Measurements from ENCODE around the gene CDH2. TPM values are rescaled to one million over a fixed set of nuclear protein-coding genes. Genes with fewer than 3 reads are reported as not detected.
A peak's percentile ranks its signal among the peaks of the same experiment; 100 is the strongest.

Gene CDH2
- total RNA-seq, 1 experiment from 2014 or later: 34.0 TPM

DNA sequence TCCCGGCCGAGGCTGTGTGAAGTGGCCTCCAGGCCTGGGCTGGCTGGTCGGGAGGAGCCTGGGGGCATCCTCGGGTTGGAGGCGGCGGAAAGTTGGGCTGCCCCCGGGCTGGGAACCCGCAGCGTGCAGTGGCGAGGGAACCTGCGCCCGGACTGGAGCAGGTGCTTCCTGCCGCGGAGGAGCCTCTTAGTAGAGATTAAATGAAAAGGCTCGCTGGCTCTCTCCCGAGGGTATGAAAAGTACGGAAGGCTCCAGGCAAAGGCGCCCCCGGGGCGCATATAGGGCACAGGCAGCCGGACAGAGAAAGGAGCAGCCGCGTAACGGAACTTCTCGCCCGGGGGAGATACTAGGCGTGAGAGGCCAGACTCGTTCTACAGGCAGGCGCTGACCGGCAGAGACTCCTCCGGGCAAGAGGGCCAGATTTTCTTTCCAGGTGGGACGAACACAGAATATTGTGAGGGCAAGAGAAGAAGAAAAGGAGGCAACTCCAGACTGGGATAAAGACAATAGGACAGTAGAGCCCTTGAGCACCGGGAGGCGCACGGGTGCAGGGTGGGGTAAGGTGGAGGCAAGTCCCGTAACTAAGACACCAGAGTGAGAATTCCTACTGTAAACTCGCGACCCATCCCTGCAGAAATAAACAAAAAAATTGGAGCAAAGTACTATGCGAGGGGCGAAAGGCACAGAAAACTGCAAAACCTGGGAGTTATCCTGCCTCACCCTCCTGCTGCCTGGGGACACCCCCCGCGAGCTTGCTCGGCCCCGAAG lies 816 bp downstream of the CDH2 start:
- H4K20me1 ChIP-seq (ENCODE audit: low read length): 0 out of 2 replicates have a peak, but pooled peaks cover 7% of the 10 kb centered on the region
- BruUV-seq (replicated peaks): TSS peak; percentile 23
- H3K4me2 ChIP-seq (ENCODE audit: low read length): peak overlapping the region; percentile 92
- peaks cover 61% of the 10 kb centered on the region for H3K79me2 ChIP-seq (ENCODE audit: low read length)
- H3K27me3 ChIP-seq (ENCODE audit: low read length): no peaks in the 10 kb centered on the region
- H3K9ac ChIP-seq (ENCODE audit: low read length): peak overlapping the region; percentile 51
- intact Hi-C loops (cut with micrococcal nuclease): loop anchor here (1.0 to 10.0 kb wide), 9 partner anchors 63 to 979 kb away; no protein-coding TSS in a partner anchor
- TF ChIP-seq EZH2phosphoT487 (IDR thresholded peaks at IDR 0.05; ENCODE audit: borderline replicate concordance, low read length) (no peak), CTCF (conservative IDR thresholded peaks at IDR 0.05; ENCODE audit: low read depth, low read length) (no peak), EZH2 (IDR thresholded peaks at IDR 0.05; ENCODE audit: low read length, unreplicated experiment) (no peak)
- no peaks in the 10 kb centered on the region for H3F3A ChIP-seq (ENCODE audit: low read length, unreplicated experiment)
- no peaks in the 10 kb centered on the region for H3K9me2 ChIP-seq (replicated peaks; ENCODE audit: low read length)
- ATAC-seq: peak; percentile 26
- H2AFZ ChIP-seq (ENCODE audit: low read length): peak overlapping the region; percentile 76
- H3K9me3 ChIP-seq (ENCODE audit: low read length): no peaks in the 10 kb centered on the region
- POLR2A ChIA-PET (ENCODE audit: unreplicated experiment): no interaction called here
- peak overlapping the region; percentile 93 for H3K4me3 ChIP-seq (ENCODE audit: low read length)
- DNase-seq: peak; percentile 43
- H3K36me3 ChIP-seq (ENCODE audit: low read depth, low read length): no peaks in the 10 kb centered on the region
- CTCF ChIA-PET: no interaction called here
- peaks cover 47% of the 10 kb centered on the region for H3K4me1 ChIP-seq (ENCODE audit: insufficient read depth, low read length)
- no peak overlapping the region for H3K27ac ChIP-seq (ENCODE audit: low read length)

GRCh38 chr18:28175150-28175929 lies 1.6 kb downstream of the CDH2 start:
- ChIA-PET POLR2A (ENCODE audit: unreplicated experiment) (no interaction called here), CTCF (no interaction called here)
- Histone ChIP-seq H3K27me3 (ENCODE audit: low read length) (no peaks in the 10 kb centered on the region), H3K4me2 (ENCODE audit: low read length) (peak overlapping the region; percentile 92), H3K4me3 (ENCODE audit: low read length) (peak overlapping the region; percentile 93), H3K4me1 (ENCODE audit: insufficient read depth, low read length) (peaks cover 46% of the 10 kb centered on the region), H3K36me3 (ENCODE audit: low read depth, low read length) (no peaks in the 10 kb centered on the region), H4K20me1 (ENCODE audit: low read length) (0 out of 2 replicates have a peak, but pooled peaks cover 7% of the 10 kb centered on the region), H3F3A (ENCODE audit: low read length, unreplicated experiment) (no peaks in the 10 kb centered on the region), H3K9me3 (ENCODE audit: low read length) (no peaks in the 10 kb centered on the region), H3K9ac (ENCODE audit: low read length) (peak overlapping the region; percentile 51; the same call in 1 of the 2 replicates), H3K27ac (ENCODE audit: low read length) (no peak overlapping the region), H2AFZ (ENCODE audit: low read length) (peak overlapping the region; percentile 76), H3K9me2 (replicated peaks; ENCODE audit: low read length) (no peaks in the 10 kb centered on the region), H3K79me2 (ENCODE audit: low read length) (peaks cover 68% of the 10 kb centered on the region)
- intact Hi-C loops (cut with micrococcal nuclease): loop anchor here (5.0 to 10.0 kb wide), 8 partner anchors 158 to 979 kb away; no protein-coding TSS in a partner anchor
- TF ChIP-seq EZH2 (IDR thresholded peaks at IDR 0.05; ENCODE audit: low read length, unreplicated experiment): no peak
- TF ChIP-seq CTCF (conservative IDR thresholded peaks at IDR 0.05; ENCODE audit: low read depth, low read length): no peak
- TF ChIP-seq EZH2phosphoT487 (IDR thresholded peaks at IDR 0.05; ENCODE audit: borderline replicate concordance, low read length): no peak
- ATAC-seq: no peak
- BruUV-seq (replicated peaks): no TSS peak
- peak; percentile 35 for DNase-seq

All from PC-3 (cell line).